ENCODE data around the gene CRYGN. TPM values are rescaled to one million over a fixed set of nuclear protein-coding genes. Genes with fewer than 3 reads are reported as not detected.
A peak's percentile ranks its signal among the peaks of the same experiment; 100 is the strongest.

The CRYGN gene
- total and polyA plus RNA-seq, 9 of the 15 experiments (the other 6 are each of a cell fraction or from before 2014, with no cell fraction given): not detected

- TF ChIP-seq ZNF551 (CRISPR knock-in tag; IDR thresholded peaks at IDR 0.05) (no peak), L3MBTL2 (IDR thresholded peaks at IDR 0.05) (no peak), HMGXB4 (CRISPR knock-in tag; IDR thresholded peaks at IDR 0.05) (no peak)
Observed at GRCh38 chr7:151397026-151397425, 42.9 kb downstream of the CRYGN start (continued).

DNA sequence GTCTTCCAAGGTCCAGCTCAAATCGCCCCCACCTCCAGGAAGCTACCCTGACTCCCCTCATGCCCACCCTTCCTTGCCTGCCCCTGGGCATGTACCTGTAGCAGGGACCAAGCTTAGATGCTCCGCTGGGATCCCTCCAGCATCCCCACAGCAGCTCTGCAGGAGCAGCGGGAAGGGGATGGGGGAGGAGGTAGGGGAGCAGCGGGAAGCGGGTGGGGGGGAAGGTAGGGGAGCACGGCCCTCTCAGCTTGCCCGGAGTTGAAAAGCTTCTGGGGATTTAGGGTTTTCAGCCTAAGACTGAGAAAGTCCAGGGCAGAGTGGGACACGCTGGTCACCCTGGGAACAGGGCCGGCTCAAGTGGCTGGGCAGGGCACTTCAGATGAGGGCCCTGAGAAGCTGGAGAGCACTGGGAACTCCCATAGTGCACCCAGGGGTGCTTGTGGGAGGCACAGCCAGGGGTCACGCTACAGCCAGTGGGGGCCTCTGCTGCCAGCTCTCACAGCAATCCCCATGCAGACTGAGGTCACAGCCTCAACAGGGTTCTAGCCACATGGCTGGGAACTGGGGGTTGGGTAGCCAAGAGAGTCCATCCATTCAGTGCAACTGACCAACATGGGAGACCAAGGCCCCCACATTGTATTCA lies 43.5 kb downstream of the CRYGN start:
- DNase-seq (ENCODE audit: extremely low read depth in 1 of 4, low spot score in 3 of 4) (no peak), FAIRE-seq (no peak), ATAC-seq (no peak)
- H3K4me2 ChIP-seq (ENCODE audit: insufficient read depth, low read length): no peak overlapping the region
- peaks cover 4% of the 10 kb centered on the region for H3K9me1 ChIP-seq (ENCODE audit: control insufficient read depth, insufficient read depth, low read length)
- H3K4me3 ChIP-seq: no peak overlapping the region
- H3K4me1 ChIP-seq (replicated peaks in 1 of 2; ENCODE audit: control insufficient read depth in 2 of 2, insufficient read depth in 2 of 2, low read length in 2 of 2): peaks cover 34 to 69% of the 10 kb centered on the region in 2 experiments
- WGBS (ENCODE audit: insufficient coverage, low coverage, missing lambda C conversion rate): 47% methylated on average over 7 of the region's 10 CpGs
- in situ Hi-C loops (cut with MboI): no loop called here
- H3K27me3 ChIP-seq (ENCODE audit: control insufficient read depth in 2 of 2, insufficient read depth in 2 of 2, low read length in 2 of 2): peaks cover 0 to 8% of the 10 kb centered on the region in 2 experiments; a peak in 3 of 5 replicates
- POLR2A ChIA-PET: interaction anchor here (0.6 to 1.6 kb wide), 3 partner anchors 8 to 780 kb away, joined by 3 to 5 read pairs (median 3); no protein-coding TSS in a partner anchor
- CTCF ChIA-PET (ENCODE audit: low intra/inter-chr PET ratio): no interaction called here
- H3K36me3 ChIP-seq (ENCODE audit: control insufficient read depth, insufficient read depth, low read length): no peaks in the 10 kb centered on the region
- no peaks in the 10 kb centered on the region for H4K20me1 ChIP-seq (replicated peaks; ENCODE audit: control insufficient read depth, insufficient read depth, low read length)
- H3K27ac ChIP-seq (ENCODE audit: extremely low read depth, low read depth, low read length): no peak overlapping the region
- H3K9ac ChIP-seq (ENCODE audit: insufficient read depth in 1 of 2, low read depth in 2 of 2, low read length in 2 of 2): peak overlapping the region in 1 of 2 experiments; percentile 57; a peak in 1 of 4 replicates
- H3K79me2 ChIP-seq (ENCODE audit: control insufficient read depth, insufficient read depth, low read length): no peaks in the 10 kb centered on the region
- H2AFZ ChIP-seq (ENCODE audit: low read depth, low read length): no peak overlapping the region
- BruUV-seq (replicated peaks): no TSS peak
- H3K9me3 ChIP-seq (replicated peaks; ENCODE audit: control insufficient read depth, insufficient read depth, low read depth, low read length): peaks cover 9% of the 10 kb centered on the region
- intact Hi-C loops (cut with micrococcal nuclease): loop anchor here (10.0 kb wide), 1 partner anchor 48 kb away; the partner anchor contains the start of gene CRYGN
- TF ChIP-seq, protein P1, sequence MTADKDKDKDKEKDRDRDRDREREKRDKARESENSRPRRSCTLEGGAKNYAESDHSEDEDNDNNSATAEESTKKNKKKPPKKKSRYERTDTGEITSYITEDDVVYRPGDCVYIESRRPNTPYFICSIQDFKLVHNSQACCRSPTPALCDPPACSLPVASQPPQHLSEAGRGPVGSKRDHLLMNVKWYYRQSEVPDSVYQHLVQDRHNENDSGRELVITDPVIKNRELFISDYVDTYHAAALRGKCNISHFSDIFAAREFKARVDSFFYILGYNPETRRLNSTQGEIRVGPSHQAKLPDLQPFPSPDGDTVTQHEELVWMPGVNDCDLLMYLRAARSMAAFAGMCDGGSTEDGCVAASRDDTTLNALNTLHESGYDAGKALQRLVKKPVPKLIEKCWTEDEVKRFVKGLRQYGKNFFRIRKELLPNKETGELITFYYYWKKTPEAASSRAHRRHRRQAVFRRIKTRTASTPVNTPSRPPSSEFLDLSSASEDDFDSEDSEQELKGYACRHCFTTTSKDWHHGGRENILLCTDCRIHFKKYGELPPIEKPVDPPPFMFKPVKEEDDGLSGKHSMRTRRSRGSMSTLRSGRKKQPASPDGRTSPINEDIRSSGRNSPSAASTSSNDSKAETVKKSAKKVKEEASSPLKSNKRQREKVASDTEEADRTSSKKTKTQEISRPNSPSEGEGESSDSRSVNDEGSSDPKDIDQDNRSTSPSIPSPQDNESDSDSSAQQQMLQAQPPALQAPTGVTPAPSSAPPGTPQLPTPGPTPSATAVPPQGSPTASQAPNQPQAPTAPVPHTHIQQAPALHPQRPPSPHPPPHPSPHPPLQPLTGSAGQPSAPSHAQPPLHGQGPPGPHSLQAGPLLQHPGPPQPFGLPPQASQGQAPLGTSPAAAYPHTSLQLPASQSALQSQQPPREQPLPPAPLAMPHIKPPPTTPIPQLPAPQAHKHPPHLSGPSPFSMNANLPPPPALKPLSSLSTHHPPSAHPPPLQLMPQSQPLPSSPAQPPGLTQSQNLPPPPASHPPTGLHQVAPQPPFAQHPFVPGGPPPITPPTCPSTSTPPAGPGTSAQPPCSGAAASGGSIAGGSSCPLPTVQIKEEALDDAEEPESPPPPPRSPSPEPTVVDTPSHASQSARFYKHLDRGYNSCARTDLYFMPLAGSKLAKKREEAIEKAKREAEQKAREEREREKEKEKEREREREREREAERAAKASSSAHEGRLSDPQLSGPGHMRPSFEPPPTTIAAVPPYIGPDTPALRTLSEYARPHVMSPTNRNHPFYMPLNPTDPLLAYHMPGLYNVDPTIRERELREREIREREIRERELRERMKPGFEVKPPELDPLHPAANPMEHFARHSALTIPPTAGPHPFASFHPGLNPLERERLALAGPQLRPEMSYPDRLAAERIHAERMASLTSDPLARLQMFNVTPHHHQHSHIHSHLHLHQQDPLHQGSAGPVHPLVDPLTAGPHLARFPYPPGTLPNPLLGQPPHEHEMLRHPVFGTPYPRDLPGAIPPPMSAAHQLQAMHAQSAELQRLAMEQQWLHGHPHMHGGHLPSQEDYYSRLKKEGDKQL (CRISPR knock-in tag; IDR thresholded peaks at IDR 0.05; ENCODE audit: borderline replicate concordance): no peak
- TF ChIP-seq MTA3 (IDR thresholded peaks at IDR 0.05; ENCODE audit: borderline replicate concordance) (no peak), SP2 (IDR thresholded peaks at IDR 0.05; ENCODE audit: extremely low read depth, low read depth, low read length, poor library complexity, severe bottlenecking) (no peak), CBX1 (IDR thresholded peaks at IDR 0.05; ENCODE audit: low read depth) (no peak), UBTF (IDR thresholded peaks at IDR 0.05; ENCODE audit: borderline replicate concordance in 1 of 2, low read depth in 2 of 2, low read length in 2 of 2) (no peak), GTF2E2 (tag; IDR thresholded peaks at IDR 0.05) (no peak)
